Stomach (tissue), 4 donors: ENCODE results near the gene KIF1A.

Source experiments
- EP300 ChIP-seq: sonication (generic); formaldehyde crosslinking; IDR thresholded peaks from one replicate; pipeline ENCODE4 v1.6.1; 2017; ENCODE audit warnings: antibody characterized with exemption
- TF ChIP-seq, protein P1 (sequence below), 7 experiments: fragments of 450-650 bp in 4 of 7; fragments of 200-600 bp in 3 of 7; sonication (generic) in 3 of 7; IDR thresholded peaks; one replicate each; pipeline ENCODE4 v1.5.1; 2016 to 2019; ENCODE audit warnings: antibody characterized with exemption in 7 of 7, control low read depth in 2 of 7, mild to moderate bottlenecking in 1 of 7

DNA sequence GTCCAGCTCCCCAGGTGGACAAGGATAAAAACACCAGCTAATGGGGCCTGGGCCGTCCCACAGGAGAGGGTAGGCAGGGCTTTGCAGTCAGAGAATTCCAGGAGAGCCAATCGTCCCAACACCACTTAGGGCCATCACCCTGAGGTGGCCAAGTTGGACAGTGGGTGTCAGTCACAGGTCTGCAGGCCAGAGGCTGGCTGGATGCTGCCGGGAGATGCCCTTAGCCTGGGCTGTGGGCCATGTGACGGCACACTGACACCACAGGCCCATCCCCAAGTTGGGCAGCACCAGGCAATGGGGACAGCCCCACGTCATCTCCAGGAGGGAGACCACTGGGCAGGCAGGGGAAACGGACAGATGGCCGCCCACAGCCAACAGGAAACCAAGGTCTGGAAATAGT lies 53.9 kb downstream of the KIF1A start:
- TF ChIP-seq, protein P1, sequence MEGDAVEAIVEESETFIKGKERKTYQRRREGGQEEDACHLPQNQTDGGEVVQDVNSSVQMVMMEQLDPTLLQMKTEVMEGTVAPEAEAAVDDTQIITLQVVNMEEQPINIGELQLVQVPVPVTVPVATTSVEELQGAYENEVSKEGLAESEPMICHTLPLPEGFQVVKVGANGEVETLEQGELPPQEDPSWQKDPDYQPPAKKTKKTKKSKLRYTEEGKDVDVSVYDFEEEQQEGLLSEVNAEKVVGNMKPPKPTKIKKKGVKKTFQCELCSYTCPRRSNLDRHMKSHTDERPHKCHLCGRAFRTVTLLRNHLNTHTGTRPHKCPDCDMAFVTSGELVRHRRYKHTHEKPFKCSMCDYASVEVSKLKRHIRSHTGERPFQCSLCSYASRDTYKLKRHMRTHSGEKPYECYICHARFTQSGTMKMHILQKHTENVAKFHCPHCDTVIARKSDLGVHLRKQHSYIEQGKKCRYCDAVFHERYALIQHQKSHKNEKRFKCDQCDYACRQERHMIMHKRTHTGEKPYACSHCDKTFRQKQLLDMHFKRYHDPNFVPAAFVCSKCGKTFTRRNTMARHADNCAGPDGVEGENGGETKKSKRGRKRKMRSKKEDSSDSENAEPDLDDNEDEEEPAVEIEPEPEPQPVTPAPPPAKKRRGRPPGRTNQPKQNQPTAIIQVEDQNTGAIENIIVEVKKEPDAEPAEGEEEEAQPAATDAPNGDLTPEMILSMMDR (IDR thresholded peaks at IDR 0.05): no peak
- no peak for TF ChIP-seq EP300
